Measurements from ENCODE around the gene SMIM15.
"Not testable (repeated sequence)": the region's sequence is repeated elsewhere in the genome, so short reads cannot be mapped to it uniquely, and the experiment has no call there.

SMIM15 gene, protein sequence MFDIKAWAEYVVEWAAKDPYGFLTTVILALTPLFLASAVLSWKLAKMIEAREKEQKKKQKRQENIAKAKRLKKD

DNA sequence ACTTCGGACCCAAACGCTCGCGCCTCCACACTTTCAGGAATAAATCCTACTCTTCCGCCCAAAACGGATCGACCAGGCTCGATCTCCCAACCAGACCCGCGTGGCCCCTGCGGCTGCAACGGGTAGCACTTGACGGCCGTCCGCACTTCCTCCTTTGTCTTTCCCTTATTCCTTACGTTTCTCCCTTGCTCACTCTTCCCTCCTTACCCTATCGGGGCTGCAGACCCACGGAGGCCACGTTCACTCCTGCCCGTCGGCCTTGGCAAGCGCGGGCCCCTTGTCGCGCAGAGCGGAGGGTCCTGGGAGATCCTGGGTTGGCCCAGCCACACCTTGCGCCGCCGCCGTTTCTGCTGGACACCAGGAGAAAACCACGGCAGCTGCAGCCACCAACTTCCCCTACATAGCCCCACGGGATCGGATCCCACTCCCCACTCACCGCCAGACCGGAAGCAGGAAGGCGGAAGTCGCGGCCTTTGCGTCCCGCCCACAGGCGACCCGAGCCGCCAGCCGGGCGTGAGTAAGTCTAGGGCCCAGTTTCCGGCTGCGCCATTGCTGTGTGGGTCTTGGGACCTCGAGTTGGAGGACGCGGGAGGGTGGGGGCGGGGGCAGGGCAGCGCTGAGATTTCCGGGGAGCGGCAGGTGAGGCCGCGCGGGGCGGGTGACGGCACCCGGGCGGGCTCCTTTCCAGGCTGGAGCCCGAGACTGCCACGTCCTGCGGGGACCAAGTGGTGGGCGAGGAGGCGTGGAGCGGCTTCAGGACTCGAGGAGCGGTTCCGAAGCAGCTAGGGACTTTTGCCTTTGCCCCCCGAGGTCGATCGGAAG, at the start of gene SMIM15:
Gene SMIM15 (minus strand): TSS at position 459 of the 822 bp plus-strand sequence. CDS start 2,297 bp downstream, outside the sequence.
- DNase-seq = peak; percentile 91

DNA sequence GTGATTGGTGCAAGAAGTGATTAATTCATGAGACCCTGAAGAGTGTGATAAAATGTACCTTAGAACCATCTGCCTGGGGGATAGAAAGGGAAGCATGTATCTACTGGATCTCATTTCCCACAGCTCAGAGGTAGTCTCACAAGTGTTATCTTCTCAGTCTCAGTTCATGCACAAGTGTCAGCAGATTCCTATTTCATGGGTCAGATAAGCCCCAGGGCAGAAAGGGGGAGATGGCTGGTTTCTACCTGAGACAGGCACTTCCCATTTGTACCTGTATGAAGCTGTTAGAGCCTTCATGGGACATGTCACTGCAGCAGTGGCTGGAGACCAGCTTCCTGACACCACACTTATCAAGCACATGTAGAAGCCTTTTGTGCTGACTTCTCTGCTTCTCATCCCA, 45.6 kb upstream of the SMIM15 start:
- DNase-seq = no peak

DNA sequence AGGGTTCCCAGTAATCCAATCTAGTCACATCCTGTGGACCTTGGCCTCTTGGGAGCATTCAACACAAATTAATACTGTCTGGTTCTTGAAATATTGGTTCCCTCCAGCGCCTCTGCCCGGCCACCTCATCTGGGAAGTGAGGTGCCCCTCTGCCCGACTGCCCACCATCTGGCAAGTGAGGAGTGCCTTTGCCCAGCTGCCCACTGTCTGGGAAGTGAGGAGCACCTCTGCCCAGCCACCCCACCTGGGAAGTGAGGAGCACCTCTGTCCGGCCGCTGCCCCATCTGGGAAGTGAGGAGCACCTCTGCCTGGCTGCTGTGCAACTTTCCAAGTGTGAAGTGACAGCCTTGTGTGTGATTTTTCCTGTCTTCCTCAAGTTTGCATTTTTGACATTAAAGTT, 42.7 kb upstream of the SMIM15 start:
- no peak for DNase-seq

DNA sequence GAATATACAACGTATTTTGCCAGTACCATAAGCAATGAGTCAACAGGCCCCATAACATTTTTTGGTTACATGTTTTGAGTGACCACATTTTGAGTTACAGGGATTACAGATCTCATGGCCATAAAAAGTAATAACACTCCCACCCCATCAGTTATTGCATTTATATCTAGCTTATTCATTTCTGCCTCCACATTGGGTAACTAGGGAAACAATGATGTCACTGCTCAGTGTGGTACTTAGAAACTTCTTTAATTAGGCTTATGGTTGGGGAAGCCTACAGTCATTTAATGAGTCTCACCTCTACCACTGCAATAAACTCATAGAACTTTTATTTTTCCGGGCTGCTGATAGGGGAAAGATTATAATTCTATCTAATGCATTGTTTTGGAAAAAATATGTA, 39.9 kb upstream of the SMIM15 start:
- no peak for DNase-seq

DNA sequence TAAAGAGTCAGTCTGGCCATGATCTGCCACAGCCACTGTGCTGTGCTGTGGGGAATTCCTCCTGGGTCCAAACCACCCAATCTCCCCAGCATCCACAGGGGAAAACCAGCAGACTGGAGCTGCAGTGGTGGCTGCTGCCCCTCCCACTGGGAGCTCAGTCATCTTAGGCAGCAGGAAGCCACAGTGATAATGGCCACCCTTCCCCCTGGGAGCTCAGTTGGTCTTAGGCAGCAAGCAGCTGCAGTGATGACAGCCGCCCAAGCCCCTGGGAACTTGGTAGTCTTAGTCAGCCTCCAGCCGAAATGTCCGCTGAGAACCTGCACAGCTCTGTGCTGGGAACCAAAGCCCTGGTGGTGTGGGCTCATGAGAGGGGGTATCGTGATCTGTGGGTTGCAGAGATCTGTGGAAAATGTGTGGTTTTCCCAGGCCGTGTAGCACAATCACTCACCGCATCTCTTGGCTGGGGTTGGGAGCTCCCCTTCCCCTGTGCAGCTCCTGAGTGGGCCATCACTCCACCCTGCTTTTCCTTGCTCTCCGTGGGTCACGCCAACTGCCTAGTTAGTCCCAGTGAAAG, 38.4 kb upstream of the SMIM15 start:
- no peak for DNase-seq

DNA sequence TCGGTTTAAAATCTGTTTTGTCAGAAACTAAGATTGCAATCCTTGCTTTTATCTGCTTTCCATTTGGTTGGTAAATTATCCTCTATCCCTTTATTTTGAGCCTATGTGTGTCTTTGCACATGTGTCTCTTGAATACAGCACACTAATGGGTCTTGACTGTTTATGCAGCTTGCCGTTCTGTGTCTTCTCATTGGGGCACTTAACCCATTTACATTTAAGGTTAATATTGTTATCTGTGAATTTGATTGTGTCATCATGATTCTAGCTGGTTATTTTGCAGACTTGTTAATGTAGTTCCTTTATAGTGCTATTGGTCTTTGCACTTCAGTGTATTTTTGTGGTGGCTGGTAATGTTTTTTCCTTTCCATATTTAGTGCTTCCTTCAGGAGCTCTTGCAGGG, 36.3 kb upstream of the SMIM15 start:
- DNase-seq = no peak

DNA sequence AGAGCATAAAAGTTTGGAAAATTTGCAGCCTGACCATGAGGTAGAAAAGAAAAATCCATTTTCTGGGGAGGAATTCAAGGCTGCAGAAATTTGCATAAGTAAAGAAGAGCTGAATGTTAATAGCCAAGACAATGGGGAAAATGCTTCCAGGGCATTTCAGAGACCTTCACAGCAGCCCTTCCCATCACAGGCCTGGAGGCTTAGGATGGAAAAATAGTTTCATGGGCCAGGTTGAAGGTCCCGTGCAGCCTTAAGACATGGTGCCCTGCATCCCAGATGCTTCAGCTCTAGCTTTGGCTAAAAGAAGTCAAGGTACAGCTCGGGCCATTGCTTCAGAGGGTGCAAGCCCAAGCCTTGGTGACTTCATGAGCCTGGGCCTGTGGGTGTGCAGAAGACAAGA, 25.6 kb upstream of the SMIM15 start:
- not testable (repeated sequence) for DNase-seq

DNA sequence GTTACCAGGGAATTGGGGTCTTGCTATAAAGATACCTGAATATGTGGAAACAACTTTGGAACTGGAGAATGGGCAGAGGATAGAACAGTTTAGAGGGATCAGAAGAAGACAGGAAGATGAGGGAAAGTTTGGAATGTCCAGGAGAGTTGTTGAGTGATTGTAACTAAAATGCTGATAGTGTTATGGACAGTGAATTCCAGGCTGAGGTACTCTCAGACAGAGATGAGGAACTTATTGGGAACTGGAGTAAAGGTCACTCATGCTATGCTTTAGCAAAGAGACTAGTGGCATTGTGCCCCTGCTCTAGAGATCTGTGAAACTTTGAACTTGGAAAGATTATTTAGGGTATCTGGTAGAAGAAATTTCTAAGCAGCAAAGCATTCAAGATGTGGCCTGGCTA, 25.1 kb upstream of the SMIM15 start:
- DNase-seq = not testable (repeated sequence)

DNA sequence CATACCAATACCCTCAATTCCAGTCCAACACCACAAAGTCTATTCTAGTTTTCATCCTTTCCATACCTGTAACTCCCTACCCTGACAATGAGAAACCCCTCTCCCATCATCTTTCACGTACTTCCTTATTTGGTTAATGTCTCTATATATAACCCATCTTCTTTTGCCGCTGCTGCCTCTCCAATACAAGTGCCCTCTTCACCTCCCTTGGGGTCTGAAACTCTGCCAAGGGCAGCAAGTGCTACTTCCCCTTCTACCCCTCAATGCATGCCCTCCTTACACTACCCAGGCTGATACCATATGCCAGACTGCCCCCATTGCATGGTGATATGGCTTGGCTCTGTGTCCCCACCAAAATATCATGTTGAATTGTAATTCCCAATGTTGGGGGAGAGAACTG, 24.4 kb upstream of the SMIM15 start:
- DNase-seq = no peak

DNA sequence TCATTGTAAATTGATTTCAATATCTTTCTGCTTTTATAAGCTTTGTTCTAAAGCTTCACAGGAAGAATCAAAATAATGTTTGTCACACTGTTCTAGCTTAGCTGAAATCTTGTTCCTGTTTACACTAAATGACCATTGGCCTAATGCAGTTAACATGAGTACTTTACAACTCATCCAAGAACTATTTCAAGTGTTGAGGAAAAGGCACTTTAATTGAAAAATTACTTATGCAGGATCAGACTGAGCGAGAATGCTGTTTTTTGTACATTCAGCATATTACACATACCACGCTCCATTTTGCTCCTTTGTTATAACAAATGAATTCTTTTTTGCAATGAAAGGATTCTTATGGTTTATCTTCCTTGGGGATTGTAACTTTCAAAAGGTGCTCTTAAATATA, 22.4 kb upstream of the SMIM15 start:
- DNase-seq = no peak

DNA sequence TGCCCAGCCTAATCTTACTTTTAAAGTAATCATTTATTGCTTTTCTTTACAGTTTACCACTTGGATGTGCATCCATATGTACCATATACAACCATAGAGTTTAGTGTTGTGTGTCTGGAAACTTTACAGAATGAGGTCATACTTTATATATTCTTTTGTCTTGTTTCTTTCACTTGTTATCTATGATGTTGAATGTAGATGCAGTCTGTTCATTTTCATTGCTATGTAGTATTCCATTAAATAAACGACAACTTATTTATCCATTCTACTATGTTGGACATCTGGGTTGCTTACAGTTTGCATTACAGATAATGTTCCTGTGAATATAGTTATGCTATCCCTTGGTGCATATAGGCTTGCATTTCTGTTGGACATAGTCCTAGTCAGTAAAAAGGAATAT, 21.3 kb upstream of the SMIM15 start:
- no peak for DNase-seq

DNA sequence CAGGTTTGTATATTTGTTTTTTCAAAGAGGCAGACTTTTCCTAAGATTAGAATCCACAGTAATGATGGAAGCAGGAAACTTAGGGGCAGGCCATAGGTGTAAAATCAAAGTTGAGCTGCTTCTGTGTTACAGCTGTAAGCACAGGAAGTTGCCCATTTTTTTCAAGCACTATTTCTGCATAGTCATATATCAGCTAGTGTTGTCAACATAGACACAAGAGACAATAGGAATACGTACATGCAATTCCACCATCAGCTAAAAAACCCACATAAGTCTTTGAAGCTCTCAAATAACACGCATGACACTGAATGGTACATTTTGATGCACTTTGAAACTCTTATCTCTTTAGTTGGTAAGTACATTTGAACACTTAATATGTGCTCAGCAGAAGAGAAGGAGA, 20.2 kb upstream of the SMIM15 start:
- no peak for DNase-seq

DNA sequence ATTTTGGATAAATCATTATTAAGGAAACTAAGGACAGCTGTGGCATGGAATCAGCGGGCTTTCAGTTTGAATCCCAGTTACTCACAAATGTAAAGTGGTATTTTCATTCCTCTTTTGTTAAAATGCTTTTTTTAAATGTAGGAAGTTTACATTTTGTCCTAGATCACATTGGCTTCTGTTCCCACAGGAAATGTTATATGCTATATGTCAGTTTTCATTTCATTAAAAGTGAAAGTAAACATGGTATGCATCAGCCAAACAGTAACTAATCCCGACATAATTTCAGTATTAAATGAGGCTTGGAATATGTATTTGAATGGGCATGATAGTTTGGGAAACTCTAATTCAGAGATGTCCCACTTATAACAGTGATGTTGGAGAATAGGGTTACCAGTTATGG, 18.6 kb upstream of the SMIM15 start:
- no peak for DNase-seq

DNA sequence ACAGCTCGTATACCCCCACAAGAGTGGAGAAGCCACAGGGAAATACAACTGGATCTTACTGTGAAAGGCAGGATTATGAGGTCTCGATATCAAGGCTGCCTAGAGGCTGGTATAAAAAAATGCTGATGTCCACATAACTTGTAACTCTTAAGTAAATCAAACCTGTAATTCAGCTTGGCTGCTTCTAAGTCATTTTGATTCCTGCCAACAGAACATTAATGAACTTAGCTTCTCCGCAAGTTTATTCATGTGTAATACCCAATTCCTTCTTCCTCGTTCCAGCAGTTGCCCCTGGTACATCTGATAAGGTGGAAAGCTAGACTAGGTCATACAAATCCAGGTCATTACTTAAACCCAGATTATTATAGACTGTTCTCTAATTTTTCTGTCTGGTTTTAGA, 16.4 kb upstream of the SMIM15 start:
- no peak for DNase-seq

DNA sequence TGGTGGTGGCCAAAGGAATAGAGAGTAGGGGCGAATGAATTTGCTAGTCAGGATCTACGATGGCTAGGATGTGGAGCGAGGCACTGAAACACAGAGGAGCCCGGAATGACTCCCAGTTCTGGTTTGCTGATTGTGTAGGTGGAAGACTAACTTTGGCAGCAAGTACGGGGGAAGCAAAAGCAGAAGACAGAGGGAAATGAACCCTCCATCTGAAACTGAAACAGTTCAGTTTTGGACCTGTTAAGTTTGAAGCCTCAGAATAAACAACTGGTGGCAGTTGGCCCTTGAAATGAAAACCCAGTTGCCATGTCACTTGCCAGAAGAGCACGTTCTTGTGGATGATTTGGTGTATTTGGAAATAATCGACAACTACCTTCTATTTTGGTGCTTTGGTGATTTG, 15.4 kb upstream of the SMIM15 start:
- DNase-seq = no peak

DNA sequence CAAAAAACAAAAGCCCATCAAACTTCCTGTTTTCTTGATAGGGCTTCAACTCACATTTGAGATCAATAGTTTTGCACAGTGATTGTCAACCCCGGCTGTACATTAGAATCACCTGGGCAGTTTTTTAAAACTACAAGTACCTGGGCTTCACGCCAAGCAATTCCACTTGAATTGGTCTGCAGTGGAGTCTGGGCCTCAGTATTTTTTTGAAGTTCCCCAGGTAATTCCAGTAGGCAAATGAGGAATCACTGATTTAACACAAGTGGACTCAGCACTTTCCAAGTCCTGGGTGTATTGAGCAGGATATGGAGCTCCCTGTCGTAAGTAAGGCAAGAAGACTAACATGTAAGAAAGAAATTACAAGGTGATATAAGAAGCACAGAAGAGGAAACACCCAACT, 14.8 kb upstream of the SMIM15 start:
- no peak for DNase-seq

DNA sequence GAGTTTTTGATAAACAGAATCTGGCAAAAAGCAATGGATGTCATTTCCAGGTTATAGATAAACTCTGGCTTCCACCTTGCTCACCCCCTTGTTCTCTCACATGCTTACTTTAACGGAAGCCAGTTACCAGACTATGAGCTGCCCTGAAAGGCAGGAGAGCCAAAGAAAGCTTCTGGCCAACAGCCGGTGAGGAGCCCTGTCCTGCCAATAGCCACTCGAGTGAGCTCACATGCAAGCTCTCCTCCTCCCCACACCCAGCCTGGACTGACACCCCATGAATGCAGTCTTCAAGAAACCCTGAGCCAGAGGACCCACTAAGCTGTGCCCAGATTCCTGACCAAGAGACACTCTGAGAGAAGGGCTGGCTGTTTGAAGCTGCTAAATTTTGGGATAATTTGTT, 14.4 kb upstream of the SMIM15 start:
- DNase-seq = no peak

DNA sequence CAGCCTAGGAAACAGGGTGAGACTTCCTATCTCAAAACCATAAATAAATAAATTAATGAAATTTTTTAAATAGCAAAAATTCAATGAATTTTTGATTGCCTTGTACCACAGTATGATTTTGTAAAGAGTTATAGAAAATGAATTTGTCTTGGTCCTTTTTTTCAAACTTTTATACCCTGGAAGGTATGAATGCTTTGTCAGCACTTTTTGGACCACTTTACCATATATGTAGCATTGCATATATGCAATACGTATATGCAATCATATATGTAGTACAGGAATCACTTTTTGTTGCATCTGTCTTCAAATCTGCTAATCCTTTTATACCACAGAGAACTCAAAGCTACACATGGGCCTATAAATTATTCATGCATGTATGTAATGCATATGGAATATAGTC, 9.2 kb upstream of the SMIM15 start:
- no peak for DNase-seq

DNA sequence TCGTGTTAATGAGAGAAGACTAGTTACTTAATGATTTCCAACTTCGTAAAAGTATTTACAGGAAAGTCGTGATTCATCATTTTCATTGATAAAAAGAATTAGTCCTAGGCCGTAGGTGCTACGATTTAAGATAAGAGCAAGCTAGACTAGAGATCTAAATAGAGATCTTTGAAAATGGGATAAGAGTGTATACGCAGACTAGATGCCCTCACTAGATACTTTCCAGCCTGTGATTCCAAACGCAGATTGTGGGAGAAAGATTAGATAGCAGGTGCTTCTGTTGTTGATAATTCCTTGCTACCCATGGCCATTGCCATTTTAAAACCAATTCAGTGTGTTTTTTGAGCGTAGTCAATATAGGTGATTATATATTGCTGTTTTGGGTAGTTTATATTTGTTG, 6.7 kb upstream of the SMIM15 start:
- no peak for DNase-seq

DNA sequence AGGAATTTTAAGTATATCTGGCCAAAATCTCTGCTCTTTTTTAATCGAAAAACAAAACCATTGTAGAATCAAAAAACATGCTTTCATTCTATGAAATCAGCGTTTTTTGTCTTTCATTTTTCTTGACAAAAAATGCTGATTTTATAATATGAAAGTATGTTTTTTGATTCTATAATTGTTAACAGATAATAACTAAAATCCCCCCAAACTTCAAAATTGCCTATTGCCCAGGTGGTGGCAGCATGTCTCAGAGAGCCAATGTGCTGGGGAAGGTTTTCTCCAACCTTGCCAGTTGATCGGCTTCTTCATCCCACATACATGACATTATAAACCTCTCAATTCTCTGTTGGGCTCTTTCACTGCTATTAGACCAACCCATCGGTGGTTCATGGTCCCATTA, 5.1 kb upstream of the SMIM15 start:
- DNase-seq = no peak

DNA sequence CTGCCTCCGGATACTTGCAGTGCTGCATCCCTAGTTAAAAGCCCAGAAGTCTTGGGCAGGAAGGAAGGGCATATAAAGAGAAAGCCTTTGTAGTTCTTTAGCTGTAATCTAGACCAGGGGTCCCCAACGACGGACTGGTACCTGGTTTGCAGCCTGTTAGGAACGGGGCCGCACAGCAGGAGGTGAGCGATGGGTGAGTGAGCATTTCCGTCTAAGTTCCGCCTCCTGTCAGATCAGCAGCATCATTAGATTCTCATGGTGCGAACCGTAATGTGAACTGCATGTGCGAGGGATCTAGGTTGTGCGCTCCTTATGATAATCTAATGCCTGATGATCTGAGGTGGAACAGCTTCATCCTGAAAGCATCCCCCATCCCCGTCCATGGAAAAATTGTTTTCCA, 1.6 kb upstream of the SMIM15 start:
- no peak for DNase-seq

DNA sequence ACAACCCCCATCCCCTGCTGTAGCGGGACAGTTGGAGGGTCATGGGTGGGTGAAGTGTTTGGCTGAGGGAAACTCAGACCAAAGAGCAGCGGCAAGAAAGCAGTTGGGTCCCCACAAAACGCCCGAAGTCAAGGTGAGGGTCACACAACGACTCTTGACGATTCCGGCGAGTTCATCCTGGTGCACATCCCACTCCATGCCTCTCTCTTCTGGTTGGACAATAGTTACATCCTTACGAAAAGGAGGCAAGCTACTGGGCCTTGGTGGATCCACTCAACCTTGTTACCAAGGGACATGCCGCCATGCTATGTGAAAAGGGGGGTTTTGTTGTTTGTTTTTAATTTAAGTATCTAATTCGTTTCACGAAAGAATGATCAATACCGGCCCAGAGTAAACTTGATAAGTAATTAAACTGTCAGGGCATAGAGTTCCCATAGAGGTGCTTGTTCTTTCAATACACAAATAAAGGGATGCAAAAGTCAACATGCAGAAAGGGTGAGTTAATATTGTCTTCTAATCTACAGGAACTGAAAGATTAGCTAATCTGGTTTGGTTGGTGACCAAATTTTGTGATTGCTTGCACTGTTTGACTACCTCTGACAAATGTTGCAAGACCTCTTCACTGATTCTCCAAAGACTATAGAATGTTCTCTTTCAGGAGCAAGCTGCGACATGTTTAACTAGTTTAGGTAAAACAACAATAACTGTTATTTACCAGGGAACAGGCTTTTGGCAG, 732 bp upstream of the SMIM15 start:
- DNase-seq = no peak

DNA sequence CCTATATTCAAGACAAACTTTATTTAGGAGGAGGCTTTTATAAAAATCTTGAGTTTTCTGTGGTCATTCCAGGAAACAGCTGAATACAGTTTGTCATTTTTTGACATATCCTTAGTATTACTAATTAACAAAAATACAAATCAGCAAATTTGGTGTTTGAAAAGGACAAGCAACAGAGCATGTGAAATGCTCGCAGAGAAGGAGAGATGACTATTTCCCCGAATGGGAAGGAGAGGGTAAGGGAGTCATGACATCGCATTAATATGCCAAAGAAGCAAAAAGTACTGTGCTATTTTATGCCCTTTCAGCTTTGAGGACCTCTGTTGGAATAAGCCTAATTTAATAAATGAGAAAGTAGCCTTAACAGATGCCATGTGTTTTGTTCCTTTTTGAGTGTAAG, 1.8 kb downstream of the SMIM15 start:
- no peak for DNase-seq

DNA sequence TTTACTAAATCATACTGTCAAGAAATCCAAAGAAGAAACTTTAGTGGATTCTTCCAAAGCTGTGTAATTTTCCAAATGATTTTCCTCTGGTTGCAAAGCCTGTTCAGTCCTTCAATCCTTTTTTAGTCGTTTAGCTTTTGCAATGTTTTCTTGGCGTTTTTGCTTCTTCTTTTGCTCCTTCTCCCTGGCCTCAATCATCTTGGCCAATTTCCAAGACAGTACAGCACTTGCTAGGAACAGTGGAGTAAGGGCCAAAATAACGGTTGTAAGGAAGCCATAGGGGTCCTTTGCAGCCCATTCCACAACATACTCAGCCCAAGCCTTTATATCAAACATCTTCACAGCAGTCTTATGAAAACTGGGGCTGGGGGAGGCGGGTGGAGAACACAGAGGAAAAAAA, 2.4 kb downstream of the SMIM15 start:
- DNase-seq = no peak

Measured in activated CD4-positive, alpha-beta T cell treated with anti-CD3 and anti-CD28 coated beads for 48 hours (primary cell).